ENCODE data around the gene SYTL5. TPM values are rescaled to one million over a fixed set of nuclear protein-coding genes. Genes with fewer than 3 reads are reported as not detected.

Gene SYTL5
- total RNA-seq, 1 donor from 2014 or later: 8.8 TPM

DNA sequence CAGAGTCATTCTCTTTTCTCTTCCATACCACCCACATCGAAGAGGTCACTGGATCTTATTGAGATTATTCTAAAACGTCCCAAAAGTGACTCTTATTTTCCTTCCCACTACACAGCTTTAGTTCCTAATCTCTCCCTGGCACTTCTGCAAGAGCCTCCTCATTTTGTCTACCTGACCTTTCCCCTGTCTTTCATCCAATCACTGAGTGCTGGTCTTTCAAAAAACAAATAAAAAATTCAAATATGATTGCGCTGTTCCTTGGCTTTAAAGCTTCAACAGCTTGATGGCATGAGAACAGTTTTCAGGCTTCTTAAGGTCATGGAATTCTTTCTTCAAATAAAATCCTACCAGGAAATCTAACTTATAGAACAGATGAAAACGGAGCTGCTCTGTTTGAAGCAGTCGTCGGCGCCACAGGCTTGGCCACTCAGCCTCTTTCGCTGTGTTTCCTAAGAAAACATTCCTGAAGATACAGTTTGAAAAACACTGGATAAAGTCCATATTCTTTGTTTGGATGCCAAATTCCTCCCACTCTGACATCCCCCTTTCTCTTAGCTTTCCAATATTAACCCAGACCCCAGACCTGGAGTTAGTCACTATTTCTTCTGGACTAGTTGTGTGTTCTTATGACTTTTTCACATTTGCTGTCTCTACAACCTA is 12.5 kb downstream of the SYTL5 start:
- peaks cover 30% of the 10 kb centered on the region for H3K4me1 Mint-ChIP-seq (ENCODE audit: low read depth)

DNA sequence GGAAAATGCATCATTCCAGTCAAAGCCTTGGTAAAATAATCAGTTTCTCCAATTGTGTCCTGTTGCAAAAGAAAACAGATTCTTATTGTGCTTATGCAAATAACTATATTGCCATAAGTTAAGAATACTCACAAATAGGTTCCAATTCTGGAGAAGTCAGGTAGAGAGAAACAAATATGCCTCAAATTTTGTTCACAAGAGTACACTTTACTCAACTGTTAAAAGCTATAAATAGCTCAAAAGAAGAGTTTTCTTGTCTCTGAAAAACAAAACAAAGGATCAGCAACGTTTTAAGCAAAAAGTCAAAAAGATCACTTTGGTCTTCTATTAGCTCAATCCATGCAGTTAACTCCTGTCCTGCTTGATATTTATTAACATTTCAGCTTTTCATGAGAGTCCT is 21.9 kb downstream of the SYTL5 start:
- Mint-ChIP-seq H3K4me1 (ENCODE audit: low read depth) (no peaks in the 10 kb centered on the region), H3K9me3 (ENCODE audit: low read depth) (peaks cover 35% of the 10 kb centered on the region), H3K4me3 (ENCODE audit: low read depth) (no peak overlapping the region), H3K36me3 (ENCODE audit: insufficient read depth) (peaks cover 12% of the 10 kb centered on the region), H3K27me3 (no peaks in the 10 kb centered on the region), H3K27ac (no peak overlapping the region)
- no peak for DNase-seq (ENCODE audit: low spot score, unreplicated experiment)
- TF ChIP-seq, protein P1, sequence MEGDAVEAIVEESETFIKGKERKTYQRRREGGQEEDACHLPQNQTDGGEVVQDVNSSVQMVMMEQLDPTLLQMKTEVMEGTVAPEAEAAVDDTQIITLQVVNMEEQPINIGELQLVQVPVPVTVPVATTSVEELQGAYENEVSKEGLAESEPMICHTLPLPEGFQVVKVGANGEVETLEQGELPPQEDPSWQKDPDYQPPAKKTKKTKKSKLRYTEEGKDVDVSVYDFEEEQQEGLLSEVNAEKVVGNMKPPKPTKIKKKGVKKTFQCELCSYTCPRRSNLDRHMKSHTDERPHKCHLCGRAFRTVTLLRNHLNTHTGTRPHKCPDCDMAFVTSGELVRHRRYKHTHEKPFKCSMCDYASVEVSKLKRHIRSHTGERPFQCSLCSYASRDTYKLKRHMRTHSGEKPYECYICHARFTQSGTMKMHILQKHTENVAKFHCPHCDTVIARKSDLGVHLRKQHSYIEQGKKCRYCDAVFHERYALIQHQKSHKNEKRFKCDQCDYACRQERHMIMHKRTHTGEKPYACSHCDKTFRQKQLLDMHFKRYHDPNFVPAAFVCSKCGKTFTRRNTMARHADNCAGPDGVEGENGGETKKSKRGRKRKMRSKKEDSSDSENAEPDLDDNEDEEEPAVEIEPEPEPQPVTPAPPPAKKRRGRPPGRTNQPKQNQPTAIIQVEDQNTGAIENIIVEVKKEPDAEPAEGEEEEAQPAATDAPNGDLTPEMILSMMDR (IDR thresholded peaks at IDR 0.05; ENCODE audit: unreplicated experiment): no peak

More for the DNA sequence above, 12.5 kb downstream of the SYTL5 start:
- Mint-ChIP-seq H3K27ac (peak overlapping the region; percentile 84), H3K27me3 (no peaks in the 10 kb centered on the region), H3K9me3 (ENCODE audit: low read depth) (peaks cover 32% of the 10 kb centered on the region), H3K4me3 (ENCODE audit: low read depth) (peak overlapping the region; percentile 49), H3K36me3 (ENCODE audit: insufficient read depth) (no peaks in the 10 kb centered on the region)
- TF ChIP-seq, protein P1 (IDR thresholded peaks at IDR 0.05; ENCODE audit: unreplicated experiment): no peak
- no peak for DNase-seq (ENCODE audit: low spot score, unreplicated experiment)

DNA sequence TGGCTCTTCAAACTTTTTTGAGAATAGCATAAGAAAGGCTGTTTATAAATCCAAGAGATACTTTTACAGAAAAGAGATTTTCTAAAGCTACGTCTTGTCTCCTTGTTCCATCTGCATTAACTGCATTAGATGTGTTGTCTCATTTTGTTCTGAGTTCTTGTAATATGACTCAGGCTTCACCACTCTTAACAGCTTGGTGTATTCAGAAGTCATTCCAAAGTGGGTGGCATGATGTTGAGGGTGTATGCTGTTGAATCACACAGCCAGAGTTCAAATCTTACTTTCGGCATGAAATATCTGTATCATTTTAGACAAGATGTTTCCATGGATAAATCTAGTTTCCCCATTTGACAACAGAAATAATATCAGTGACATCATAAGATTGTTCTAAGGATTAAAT is 30.1 kb downstream of the SYTL5 start:
- TF ChIP-seq, protein P1 (IDR thresholded peaks at IDR 0.05; ENCODE audit: unreplicated experiment): no peak
- Mint-ChIP-seq H3K4me3 (ENCODE audit: low read depth) (no peak overlapping the region), H3K36me3 (ENCODE audit: insufficient read depth) (peaks cover 19% of the 10 kb centered on the region), H3K27me3 (no peaks in the 10 kb centered on the region), H3K9me3 (ENCODE audit: low read depth) (peaks cover 44% of the 10 kb centered on the region), H3K4me1 (ENCODE audit: low read depth) (peaks cover 2% of the 10 kb centered on the region), H3K27ac (no peak overlapping the region)
- no peak for DNase-seq (ENCODE audit: low spot score, unreplicated experiment)

DNA sequence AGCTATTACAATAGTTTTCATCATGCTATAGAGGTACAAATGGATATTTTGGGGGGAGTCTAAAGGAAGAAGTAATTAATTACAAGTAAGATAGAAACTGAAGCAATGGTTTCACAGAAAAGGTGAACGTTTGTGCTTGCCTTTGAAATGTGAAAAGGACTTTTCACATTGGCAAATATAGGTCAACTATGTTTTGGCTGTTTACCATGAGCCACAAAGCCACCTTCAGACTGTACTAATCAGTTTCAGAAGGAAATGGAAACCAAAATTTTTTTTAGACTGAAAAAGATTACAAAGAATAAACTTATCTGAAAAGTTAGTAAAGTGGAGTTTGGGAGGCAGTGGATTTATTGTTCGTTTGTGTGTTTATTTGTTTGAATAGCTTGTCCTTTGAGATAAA is 32.1 kb downstream of the SYTL5 start:
- Mint-ChIP-seq H3K4me1 (ENCODE audit: low read depth) (peaks cover 2% of the 10 kb centered on the region), H3K36me3 (ENCODE audit: insufficient read depth) (peaks cover 14% of the 10 kb centered on the region), H3K27me3 (no peaks in the 10 kb centered on the region), H3K27ac (no peak overlapping the region), H3K9me3 (ENCODE audit: low read depth) (peaks cover 38% of the 10 kb centered on the region), H3K4me3 (ENCODE audit: low read depth) (no peak overlapping the region)
- TF ChIP-seq, protein P1 (IDR thresholded peaks at IDR 0.05; ENCODE audit: unreplicated experiment): no peak
- no peak for DNase-seq (ENCODE audit: low spot score, unreplicated experiment)

DNA sequence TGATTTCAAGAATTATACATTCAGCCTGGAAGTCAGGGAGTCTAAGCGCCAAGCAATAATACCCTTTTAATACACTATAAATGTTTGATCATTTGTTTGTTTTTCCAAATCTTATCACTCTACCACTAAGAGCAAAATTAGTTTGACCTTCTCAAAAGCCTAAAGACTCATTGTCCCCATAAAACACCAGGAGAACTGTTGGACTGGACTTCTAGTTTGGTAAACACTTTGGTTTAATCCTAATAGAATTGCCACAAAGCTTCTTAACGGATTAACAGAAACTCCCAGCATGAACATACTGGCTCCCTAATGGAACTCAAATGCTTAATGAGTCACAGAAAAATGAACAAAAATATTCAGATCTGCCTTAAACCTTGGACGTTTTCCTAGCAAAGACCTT is 34.9 kb downstream of the SYTL5 start:
- no peak overlapping the region for H3K4me3 Mint-ChIP-seq (ENCODE audit: low read depth)
- H3K9me3 Mint-ChIP-seq (ENCODE audit: low read depth): peaks cover 36% of the 10 kb centered on the region
- peaks cover 12% of the 10 kb centered on the region for H3K4me1 Mint-ChIP-seq (ENCODE audit: low read depth)
- peaks cover 5% of the 10 kb centered on the region for H3K36me3 Mint-ChIP-seq (ENCODE audit: insufficient read depth)
- TF ChIP-seq, protein P1 (IDR thresholded peaks at IDR 0.05; ENCODE audit: unreplicated experiment): no peak
- no peak for DNase-seq (ENCODE audit: low spot score, unreplicated experiment)
- H3K27me3 Mint-ChIP-seq: no peaks in the 10 kb centered on the region
- no peak overlapping the region for H3K27ac Mint-ChIP-seq
